Mesenchymal stem cell (in vitro differentiated cells and primary cell): ENCODE results near the gene FNDC3B.
A peak's percentile ranks its signal among the peaks of the same experiment; 100 is the strongest.

Experiments
- DNase-seq: peaks from one replicate; pipeline ENCODE4 v3.0.0-alpha.2; 2013
- H2AFZ ChIP-seq: one replicate; pipeline ENCODE4 v1.6.1; 2013; ENCODE audit warnings: low read depth, mild to moderate bottlenecking, control low read depth, inconsistent platforms, low read length, moderate library complexity
- H2AK5ac ChIP-seq: 2 replicates; pipeline ENCODE4 v1.6.1; 2013; ENCODE audit warnings: low read length, moderate library complexity, mild to moderate bottlenecking, inconsistent platforms; ENCODE audit not compliant: severe bottlenecking
- H2BK120ac ChIP-seq: one replicate; pipeline ENCODE4 v1.6.1; 2013; ENCODE audit warnings: low read depth, mild to moderate bottlenecking, inconsistent platforms, low read length, moderate library complexity
- H2BK12ac ChIP-seq, 2 experiments: one replicate each; pipeline ENCODE4 v1.6.1; 2013; ENCODE audit warnings: inconsistent platforms in 2 of 2, low read length in 2 of 2, mild to moderate bottlenecking in 2 of 2, moderate library complexity in 2 of 2, control low read depth in 1 of 2
- H2BK15ac ChIP-seq: one replicate; pipeline ENCODE4 v1.6.1; 2013; ENCODE audit warnings: mild to moderate bottlenecking, low read depth, inconsistent platforms; ENCODE audit not compliant: poor library complexity, severe bottlenecking
- H2BK5ac ChIP-seq: 2 replicates; pipeline ENCODE4 v1.6.1; 2013; ENCODE audit warnings: low read depth, mild to moderate bottlenecking, low read length, control low read depth, inconsistent platforms; ENCODE audit not compliant: poor library complexity, severe bottlenecking
- H3K14ac ChIP-seq, 2 experiments: one replicate each; pipeline ENCODE4 v1.6.1; 2013; ENCODE audit warnings: inconsistent platforms in 2 of 2, low read length in 2 of 2, control low read depth in 1 of 2, mild to moderate bottlenecking in 1 of 2, moderate library complexity in 1 of 2
- H3K18ac ChIP-seq, 2 experiments: one replicate each; pipeline ENCODE4 v1.6.1; 2013; ENCODE audit warnings: inconsistent platforms in 2 of 2, low read length in 2 of 2, control low read depth in 1 of 2, low read depth in 1 of 2, mild to moderate bottlenecking in 1 of 2
- H3K23ac ChIP-seq, 2 experiments: one replicate each; pipeline ENCODE4 v1.6.1; 2013; ENCODE audit warnings: inconsistent platforms in 2 of 2, low read length in 2 of 2, mild to moderate bottlenecking in 2 of 2, moderate library complexity in 2 of 2, control low read depth in 1 of 2
- H3K27ac ChIP-seq: 2 replicates; pipeline ENCODE4 v1.5.1; 2013; ENCODE audit warnings: mild to moderate bottlenecking, moderate library complexity, low read length, control low read depth, inconsistent platforms; ENCODE audit not compliant: poor library complexity, severe bottlenecking
- H3K27me3 ChIP-seq, 2 experiments: 2 replicates each; pipeline versions ENCODE4 v1.6.1 to v1.7.0; 2013; ENCODE audit warnings: low read length in 2 of 2, mild to moderate bottlenecking in 2 of 2, moderate library complexity in 2 of 2, control low read depth in 1 of 2, inconsistent platforms in 1 of 2; ENCODE audit not compliant: control insufficient read depth in 1 of 2, insufficient read depth in 1 of 2
- H3K36me3 ChIP-seq, 2 experiments: 2 replicates each; pipeline versions ENCODE4 v1.6.1 to v1.7.0; 2013; ENCODE audit warnings: low read length in 2 of 2, control low read depth in 1 of 2, inconsistent platforms in 1 of 2, low read depth in 1 of 2, mild to moderate bottlenecking in 1 of 2; ENCODE audit not compliant: insufficient read depth in 2 of 2, control insufficient read depth in 1 of 2
- H3K4ac ChIP-seq, 2 experiments: one replicate each; pipeline ENCODE4 v1.6.1; 2013; ENCODE audit warnings: inconsistent platforms in 2 of 2, low read length in 2 of 2, mild to moderate bottlenecking in 2 of 2, moderate library complexity in 2 of 2, control low read depth in 1 of 2, low read depth in 1 of 2
- H3K4me1 ChIP-seq: 2 replicates; pipeline ENCODE4 v1.6.1; 2013; ENCODE audit warnings: low read depth, low read length, control low read depth; ENCODE audit not compliant: control insufficient read depth, insufficient read depth
- H3K4me2 ChIP-seq: 2 replicates; pipeline ENCODE4 v1.6.1; 2013; ENCODE audit warnings: low read length, mild to moderate bottlenecking, inconsistent platforms; ENCODE audit not compliant: poor library complexity, severe bottlenecking
- H3K4me3 ChIP-seq, 2 experiments: 2 replicates each; pipeline versions ENCODE4 v1.5.1 to v1.7.0; 2013; ENCODE audit warnings: low read length in 2 of 2, mild to moderate bottlenecking in 2 of 2, control low read depth in 1 of 2, low read depth in 1 of 2; ENCODE audit not compliant: insufficient read depth in 1 of 2
- H3K79me1 ChIP-seq: replicated peaks from 2 replicates; pipeline ENCODE4 v1.6.1; 2013; ENCODE audit warnings: mild to moderate bottlenecking, control low read depth, low read length, inconsistent platforms; ENCODE audit not compliant: poor library complexity, severe bottlenecking
- H3K9ac ChIP-seq: 2 replicates; pipeline ENCODE4 v1.7.0; 2013; ENCODE audit warnings: mild to moderate bottlenecking, low read length, moderate library complexity
- H3K9me3 ChIP-seq: 2 replicates; pipeline ENCODE4 v1.7.0; 2013; ENCODE audit warnings: mild to moderate bottlenecking, low read length; ENCODE audit not compliant: control insufficient read depth
- H4K8ac ChIP-seq: one replicate; pipeline ENCODE4 v1.6.1; 2013; ENCODE audit warnings: inconsistent platforms, mild to moderate bottlenecking, low read length, moderate library complexity
- H4K91ac ChIP-seq: one replicate; pipeline ENCODE4 v1.6.1; 2013; ENCODE audit warnings: mild to moderate bottlenecking, low read length, inconsistent platforms
- WGBS: methylation state at CpG from one replicate; pipeline ENCODE4 v1.1.7; 2013; ENCODE audit warnings: mixed read lengths; 5-methylcytosine and 5-hydroxymethylcytosine counted together

The FNDC3B gene

DNA sequence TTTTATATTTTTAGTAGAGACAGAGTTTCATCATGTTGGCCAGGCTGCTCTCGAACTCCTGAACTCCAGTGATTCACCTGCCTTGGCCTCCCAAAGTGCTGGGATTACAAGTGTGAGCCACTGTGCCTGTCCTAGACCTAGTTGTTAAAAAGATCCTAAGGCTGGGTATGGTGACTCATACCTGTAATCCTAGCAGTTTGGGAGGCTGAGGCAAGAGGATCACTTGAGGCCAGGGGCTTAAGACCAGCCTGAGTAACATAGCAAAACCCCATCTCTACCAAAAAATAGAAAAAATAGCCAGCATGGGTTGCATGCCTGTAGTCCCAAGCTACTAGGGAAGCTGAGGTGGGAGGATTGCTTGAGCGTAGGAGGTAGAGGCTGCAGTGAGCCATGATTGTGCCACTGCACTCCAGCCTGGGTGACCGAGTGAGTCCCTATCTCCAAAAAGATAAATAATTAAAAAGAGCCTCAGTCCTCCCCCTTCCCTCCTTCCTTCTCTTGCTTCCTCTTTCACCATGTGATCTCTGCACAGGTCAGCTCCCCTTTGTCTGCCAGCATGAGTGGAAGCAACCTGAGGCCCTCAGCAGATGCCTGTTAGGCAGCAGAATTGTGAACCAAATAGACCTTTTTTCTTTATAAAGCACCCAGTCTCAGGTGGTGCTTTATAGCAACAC is 9.8 kb upstream of the FNDC3B start:
- no peaks in the 10 kb centered on the region for H3K4me1 ChIP-seq
- H3K36me3 ChIP-seq: no peaks in the 10 kb centered on the region
- peak overlapping the region in 1 of 2 experiments; percentile 45 for H2BK12ac ChIP-seq
- H2AFZ ChIP-seq: no peak overlapping the region
- H3K4me2 ChIP-seq: no peak overlapping the region
- peak overlapping the region in 1 of 2 experiments; percentile 37 for H3K4ac ChIP-seq
- H2BK15ac ChIP-seq: no peak overlapping the region
- no peak overlapping the region for H2BK5ac ChIP-seq
- peak overlapping the region; percentile 66 for H4K8ac ChIP-seq
- DNase-seq: no peak
- H4K91ac ChIP-seq: no peak overlapping the region
- peaks cover 3% of the 10 kb centered on the region for H3K9me3 ChIP-seq
- no peak overlapping the region for H3K9ac ChIP-seq
- H2BK120ac ChIP-seq: peak overlapping the region; percentile 35
- H3K23ac ChIP-seq: no peak overlapping the region
- WGBS: 77% methylated on average over 3 of the region's 3 CpGs
- H3K27me3 ChIP-seq: no peaks in the 10 kb centered on the region
- H2AK5ac ChIP-seq: no peak overlapping the region
- H3K27ac ChIP-seq: no peak overlapping the region
- no peaks in the 10 kb centered on the region for H3K79me1 ChIP-seq
- peak overlapping the region; percentile 35 to 68 for H3K18ac ChIP-seq
- H3K14ac ChIP-seq: no peak overlapping the region
- no peak overlapping the region for H3K4me3 ChIP-seq

DNA sequence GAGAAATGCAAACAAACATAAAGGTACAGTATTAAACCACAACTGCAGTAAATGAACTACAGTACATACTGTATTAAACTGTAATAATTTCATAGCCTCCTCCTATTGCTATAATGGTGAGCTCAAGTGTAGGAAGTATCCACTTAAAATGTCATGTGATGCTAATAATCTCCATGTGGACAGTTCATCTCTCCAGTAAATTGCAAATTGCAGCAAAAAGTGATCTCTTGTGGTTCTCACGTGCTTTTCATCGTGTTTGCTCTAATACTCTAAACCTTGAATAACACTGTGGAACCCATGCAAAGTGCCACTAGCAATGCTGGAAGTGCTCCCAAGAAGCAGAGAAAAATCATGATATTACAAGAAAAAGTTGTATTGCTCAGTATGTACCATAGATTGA is 9.2 kb upstream of the FNDC3B start:
- Histone ChIP-seq H4K91ac (no peak overlapping the region), H3K14ac (no peak overlapping the region), H4K8ac (no peak overlapping the region), H2AK5ac (no peak overlapping the region), H2BK12ac (no peak overlapping the region), H2BK15ac (no peak overlapping the region), H3K9me3 (peaks cover 3% of the 10 kb centered on the region), H3K36me3 (no peaks in the 10 kb centered on the region), H3K18ac (no peak overlapping the region), H2BK120ac (no peak overlapping the region), H2AFZ (no peak overlapping the region), H3K4ac (no peak overlapping the region), H3K79me1 (no peaks in the 10 kb centered on the region), H3K27me3 (no peaks in the 10 kb centered on the region), H3K27ac (no peak overlapping the region), H3K4me2 (no peak overlapping the region), H3K4me1 (no peaks in the 10 kb centered on the region), H3K23ac (no peak overlapping the region), H2BK5ac (no peak overlapping the region), H3K9ac (no peak overlapping the region), H3K4me3 (no peak overlapping the region)
- WGBS: 96% methylated on average over 2 of the region's 2 CpGs
- peak; percentile 31 for DNase-seq

DNA sequence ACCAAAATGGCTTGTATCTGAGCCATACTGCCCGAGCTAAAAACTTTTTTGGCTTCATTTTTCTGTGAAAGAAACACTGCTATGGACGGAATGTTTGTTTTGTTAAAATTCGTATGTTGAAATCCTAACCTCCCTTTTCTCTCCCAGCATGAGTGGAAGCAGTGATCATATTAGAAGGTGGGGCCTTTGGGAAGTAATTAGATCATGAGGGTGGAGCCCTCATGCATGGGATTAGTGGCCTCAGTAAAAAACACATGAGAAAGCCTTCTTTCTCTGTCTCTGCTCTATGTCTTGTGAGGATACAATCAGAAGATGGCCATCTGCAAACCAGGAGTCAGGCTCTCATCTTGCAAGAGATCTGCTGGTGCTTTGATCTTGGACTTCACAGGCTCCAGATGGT is 7.4 kb upstream of the FNDC3B start:
- H2AFZ ChIP-seq: no peak overlapping the region
- H3K79me1 ChIP-seq: no peaks in the 10 kb centered on the region
- no peak overlapping the region for H3K9ac ChIP-seq
- 97% methylated on average over 3 of the region's 3 CpGs for WGBS
- no peak overlapping the region for H2BK15ac ChIP-seq
- no peak overlapping the region for H3K27ac ChIP-seq
- H3K4me3 ChIP-seq: no peak overlapping the region
- H2AK5ac ChIP-seq: no peak overlapping the region
- H3K9me3 ChIP-seq: peaks cover 3% of the 10 kb centered on the region
- DNase-seq: no peak
- H2BK120ac ChIP-seq: no peak overlapping the region
- no peak overlapping the region for H2BK12ac ChIP-seq
- H3K27me3 ChIP-seq: no peaks in the 10 kb centered on the region
- H3K14ac ChIP-seq: no peak overlapping the region
- H4K8ac ChIP-seq: no peak overlapping the region
- H3K18ac ChIP-seq: no peak overlapping the region
- no peaks in the 10 kb centered on the region for H3K36me3 ChIP-seq
- no peak overlapping the region for H3K4me2 ChIP-seq
- no peak overlapping the region for H3K4ac ChIP-seq
- H4K91ac ChIP-seq: no peak overlapping the region
- no peak overlapping the region for H3K23ac ChIP-seq
- no peaks in the 10 kb centered on the region for H3K4me1 ChIP-seq
- H2BK5ac ChIP-seq: no peak overlapping the region

DNA sequence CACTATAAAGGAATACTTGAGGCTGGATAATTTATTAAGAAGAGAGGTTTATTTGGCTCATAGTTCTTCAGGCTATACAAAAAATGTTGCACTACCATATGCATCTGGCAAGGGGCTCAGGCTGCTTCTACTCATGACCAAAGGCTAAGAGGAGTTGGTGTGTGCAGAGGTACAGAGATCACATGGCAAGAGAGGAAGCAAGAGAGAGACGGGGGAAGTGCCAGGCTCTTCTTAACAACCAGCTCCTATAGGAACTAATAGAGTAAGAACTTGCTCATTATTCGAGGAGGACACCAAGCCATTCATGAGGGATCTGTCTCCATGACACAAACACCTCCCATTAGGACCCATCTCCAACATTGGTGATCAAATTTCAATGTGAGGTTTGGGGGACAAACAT is 6.0 kb upstream of the FNDC3B start:
- no peaks in the 10 kb centered on the region for H3K27me3 ChIP-seq
- no peak overlapping the region for H2AFZ ChIP-seq
- H2BK15ac ChIP-seq: no peak overlapping the region
- H2BK12ac ChIP-seq: no peak overlapping the region
- no CpG with 5 or more reads among the region's 2 CpGs for WGBS
- H3K4me1 ChIP-seq: no peaks in the 10 kb centered on the region
- H2BK5ac ChIP-seq: no peak overlapping the region
- no peak overlapping the region for H3K27ac ChIP-seq
- H3K23ac ChIP-seq: no peak overlapping the region
- no peak for DNase-seq
- no peak overlapping the region for H4K91ac ChIP-seq
- no peak overlapping the region for H3K9ac ChIP-seq
- no peak overlapping the region for H3K4ac ChIP-seq
- H3K36me3 ChIP-seq: no peaks in the 10 kb centered on the region
- no peak overlapping the region for H3K14ac ChIP-seq
- H3K9me3 ChIP-seq: peaks cover 3% of the 10 kb centered on the region
- H4K8ac ChIP-seq: no peak overlapping the region
- H3K4me2 ChIP-seq: no peak overlapping the region
- no peak overlapping the region for H2AK5ac ChIP-seq
- no peak overlapping the region for H3K18ac ChIP-seq
- no peak overlapping the region for H3K4me3 ChIP-seq
- H3K79me1 ChIP-seq: no peaks in the 10 kb centered on the region
- H2BK120ac ChIP-seq: no peak overlapping the region
